CD14-positive monocyte (primary cell): Measurements from ENCODE around the gene FRY. TPM values are rescaled to one million over a fixed set of nuclear protein-coding genes. Genes with fewer than 3 reads are reported as not detected.

ENCODE experiments used
- DNase-seq, 3 donors: peaks; one replicate each; pipeline ENCODE4 v3.0.0-alpha.2; 2011 to 2022
- H2AFZ ChIP-seq: 2 replicates; pipeline ENCODE4 v1.6.0; 2012; ENCODE audit warnings: mild to moderate bottlenecking, low read depth, low read length, inconsistent platforms; ENCODE audit not compliant: insufficient read depth, poor library complexity, severe bottlenecking
- H3K27ac ChIP-seq, 2 donors: 1 replicate in 1 of 2; 2 replicates in 1 of 2; pipeline ENCODE4 v1.5.1; 2012 to 2013; ENCODE audit warnings: low read length in 2 of 2, control low read depth in 1 of 2, inconsistent platforms in 1 of 2, low read depth in 1 of 2, mild to moderate bottlenecking in 1 of 2
- H3K27me3 ChIP-seq, 2 donors: one replicate each; pipeline versions ENCODE4 v1.6.0 to v1.6.1; 2011 to 2013; ENCODE audit warnings: low read length in 2 of 2; ENCODE audit not compliant: control insufficient read depth in 2 of 2, insufficient read depth in 2 of 2
- H3K36me3 ChIP-seq, 2 donors: replicated peaks in 1 of 2; 1 replicate in 1 of 2; 2 replicates in 1 of 2; pipeline versions ENCODE4 v1.5.1 to v1.6.1; 2012 to 2013; ENCODE audit warnings: low read length in 2 of 2, control low read depth in 1 of 2, inconsistent platforms in 1 of 2, mild to moderate bottlenecking in 1 of 2; ENCODE audit not compliant: insufficient read depth in 2 of 2, control insufficient read depth in 1 of 2
- H3K4me1 ChIP-seq, 2 donors: 1 replicate in 1 of 2; 2 replicates in 1 of 2; pipeline versions ENCODE4 v1.5.1 to v1.6.1; 2012 to 2013; ENCODE audit warnings: low read length in 2 of 2, control low read depth in 1 of 2, inconsistent platforms in 1 of 2, mild to moderate bottlenecking in 1 of 2, moderate library complexity in 1 of 2; ENCODE audit not compliant: insufficient read depth in 2 of 2, control insufficient read depth in 1 of 2
- H3K4me2 ChIP-seq: replicated peaks from 2 replicates; pipeline ENCODE3; 2012; ENCODE audit warnings: low read length, moderate library complexity, mild to moderate bottlenecking; ENCODE audit not compliant: poor library complexity, severe bottlenecking; ENCODE audit errors: extremely low read depth
- H3K4me3 ChIP-seq, 3 experiments: fragments of 200-600 bp in 1 of 3; sonication (generic) in 1 of 3; replicated peaks in 1 of 3; 1 replicate in 2 of 3; 2 replicates in 1 of 3; pipeline ENCODE4 v1.5.1; 2011 to 2013; ENCODE audit warnings: low read length in 3 of 3, mild to moderate bottlenecking in 3 of 3, control low read depth in 2 of 3, low read depth in 2 of 3, inconsistent platforms in 1 of 3, moderate library complexity in 1 of 3
- H3K79me2 ChIP-seq: 2 replicates; pipeline ENCODE4 v1.6.0; 2012; ENCODE audit warnings: mild to moderate bottlenecking, control low read depth, inconsistent platforms, low read length, moderate library complexity; ENCODE audit not compliant: insufficient read depth
- H3K9ac ChIP-seq: 2 replicates; pipeline ENCODE4 v1.6.0; 2017; ENCODE audit warnings: low read length, mild to moderate bottlenecking; ENCODE audit not compliant: insufficient read depth, poor library complexity, severe bottlenecking
- H3K9me3 ChIP-seq, 2 donors: replicated peaks in 1 of 2; 1 replicate in 1 of 2; 2 replicates in 1 of 2; pipeline versions ENCODE4 v1.5.1 to v1.6.1; 2012 to 2013; ENCODE audit warnings: low read length in 2 of 2, control low read depth in 1 of 2; ENCODE audit not compliant: control insufficient read depth in 1 of 2, insufficient read depth in 1 of 2
- H4K20me1 ChIP-seq: 2 replicates; pipeline ENCODE4 v1.6.0; 2012; ENCODE audit warnings: mild to moderate bottlenecking, low read length, control low read depth, moderate library complexity; ENCODE audit not compliant: insufficient read depth
- H3K27ac Mint-ChIP-seq, 7 donors: one replicate each; pipeline ENCODE4 v1.8.0; 2020; ENCODE audit warnings: mild to moderate bottlenecking in 7 of 7, mixed read lengths in 7 of 7, moderate library complexity in 6 of 7, inconsistent platforms in 2 of 7
- H3K27me3 Mint-ChIP-seq, 3 donors: one replicate each; pipeline ENCODE4 v1.8.0; 2021 to 2022; ENCODE audit warnings: low read depth in 3 of 3, mild to moderate bottlenecking in 3 of 3, mixed read lengths in 3 of 3, moderate library complexity in 3 of 3, inconsistent platforms in 1 of 3
- H3K36me3 Mint-ChIP-seq, 2 donors: one replicate each; pipeline ENCODE4 v1.8.0; 2020; ENCODE audit warnings: mixed read lengths in 2 of 2, inconsistent platforms in 1 of 2, mild to moderate bottlenecking in 1 of 2
- H3K4me1 Mint-ChIP-seq: one replicate; pipeline ENCODE4 v1.8.0; 2020; ENCODE audit warnings: mild to moderate bottlenecking, mixed read lengths
- H3K4me3 Mint-ChIP-seq, 2 donors: one replicate each; pipeline ENCODE4 v1.8.0; 2020; ENCODE audit warnings: mild to moderate bottlenecking in 2 of 2, mixed read lengths in 2 of 2, moderate library complexity in 1 of 2
- H3K9me3 Mint-ChIP-seq, 7 donors: one replicate each; pipeline ENCODE4 v1.8.0; 2020 to 2022; ENCODE audit warnings: mixed read lengths in 7 of 7, mild to moderate bottlenecking in 6 of 7, moderate library complexity in 6 of 7, inconsistent platforms in 2 of 7
- CTCF ChIP-seq: fragments of 200-600 bp; IDR thresholded peaks from one replicate; pipeline ENCODE4 v1.8.0; 2022; ENCODE audit warnings: antibody characterized with exemption, mild to moderate bottlenecking
- WGBS: methylation state at CpG from one replicate; pipeline ENCODE4 v1.1.5; 2013; ENCODE audit warnings: missing lambda C conversion rate; ENCODE audit not compliant: insufficient coverage; 5-methylcytosine and 5-hydroxymethylcytosine counted together
- intact Hi-C, 2 donors: fragments of 100-400 bp; cut with micrococcal nuclease; formaldehyde crosslinking; loops; one replicate each; pipeline versions ENCODE4 v1.15.0 to v1.15.1; 2023
- polyA plus RNA-seq, 3 donors: library from polyadenylated mRNA; depleted of rRNA in 1 of 3; unstranded in 2 of 3; stranded (reverse) in 1 of 3; fragments of 300-500 nt in 2 of 3; fragments of >200 nt in 1 of 3; fragmentation: Illumina TruSeq in 2 of 3; gene quantifications; 1 replicate in 2 of 3; 2 replicates in 1 of 3; pipeline ENCODE4 v1.2.3, GENCODE V29; 2012 to 2021

The FRY gene
- polyA plus RNA-seq, 3 donors, result 3.9 to 31.8 (median 5.0) TPM

- no peaks in the 10 kb centered on the region for H3K27me3 ChIP-seq
- H2AFZ ChIP-seq, result no peak overlapping the region
- no peaks in the 10 kb centered on the region for H3K4me1 Mint-ChIP-seq
- H3K36me3 ChIP-seq, result peaks cover 87 to 99% of the 10 kb centered on the region in 2 donors
- no CpG with 5 or more reads among the region's 6 CpGs for WGBS
- no peak overlapping the region for H3K4me3 ChIP-seq
- H3K27ac ChIP-seq, result no peak overlapping the region
- H3K36me3 Mint-ChIP-seq, result peaks cover 76 to 92% of the 10 kb centered on the region in 2 donors
- H3K27ac Mint-ChIP-seq, result no peak overlapping the region
- TF ChIP-seq CTCF, result no peak
- no peaks in the 10 kb centered on the region for H4K20me1 ChIP-seq
- intact Hi-C loops, result no loop called here
- H3K4me3 Mint-ChIP-seq, result no peak overlapping the region
- H3K79me2 ChIP-seq, result no peaks in the 10 kb centered on the region
- no peak overlapping the region for H3K9ac ChIP-seq
- no peaks in the 10 kb centered on the region for H3K9me3 Mint-ChIP-seq
- no peaks in the 10 kb centered on the region for H3K9me3 ChIP-seq
- H3K4me1 ChIP-seq, result no peaks in the 10 kb centered on the region
- no peaks in the 10 kb centered on the region for H3K27me3 Mint-ChIP-seq
- DNase-seq, result no peak
- H3K4me2 ChIP-seq, result no peak overlapping the region
These were observed 143.7 kb downstream of the FRY start for GRCh38 chr13:32175307-32175706.

- H3K36me3 ChIP-seq, result peaks cover 90 to 99% of the 10 kb centered on the region in 2 donors
- H3K27me3 ChIP-seq, result no peaks in the 10 kb centered on the region
- H3K9me3 ChIP-seq, result no peaks in the 10 kb centered on the region
- H4K20me1 ChIP-seq, result no peaks in the 10 kb centered on the region
- Mint-ChIP-seq H3K36me3 (peaks cover 77 to 92% of the 10 kb centered on the region in 2 donors), H3K27me3 (no peaks in the 10 kb centered on the region), H3K4me1 (no peaks in the 10 kb centered on the region), H3K9me3 (no peaks in the 10 kb centered on the region), H3K4me3 (no peak overlapping the region), H3K27ac (no peak overlapping the region)
- H3K9ac ChIP-seq, result no peak overlapping the region
- DNase-seq, result no peak
- no peaks in the 10 kb centered on the region for H3K4me1 ChIP-seq
- H3K4me3 ChIP-seq, result no peak overlapping the region
- TF ChIP-seq CTCF, result no peak
- H3K4me2 ChIP-seq, result no peak overlapping the region
- intact Hi-C loops, result no loop called here
- H3K79me2 ChIP-seq, result no peaks in the 10 kb centered on the region
- no peak overlapping the region for H3K27ac ChIP-seq
- WGBS, result no CpG with 5 or more reads among the region's 2 CpGs
- no peak overlapping the region for H2AFZ ChIP-seq
These were observed 144.4 kb downstream of the FRY start for GRCh38 chr13:32175943-32176342.
